Large intestine (tissue), 3 donors: ENCODE data around the gene TOP3A. TPM values are rescaled to one million over a fixed set of nuclear protein-coding genes. Genes with fewer than 3 reads are reported as not detected.
"Not testable (repeated sequence)": the region's sequence is repeated elsewhere in the genome, so short reads cannot be mapped to it uniquely, and the experiment has no call there.

Experiments
- DNase-seq, 2 donors: peaks; one replicate each; pipeline versions ENCODE4 v3.0.0 to v3.0.0-alpha.2; 2013
- H3K27ac ChIP-seq: one replicate; pipeline ENCODE4 v1.5.1; 2013; ENCODE audit warnings: low read length
- H3K27me3 ChIP-seq: 2 replicates; pipeline ENCODE4 v1.6.1; 2013; ENCODE audit warnings: low read length; ENCODE audit not compliant: control insufficient read depth, insufficient read depth
- H3K36me3 ChIP-seq: 2 replicates; pipeline ENCODE4 v1.6.1; 2013; ENCODE audit warnings: low read length; ENCODE audit not compliant: control insufficient read depth, insufficient read depth
- H3K4me1 ChIP-seq: one replicate; pipeline ENCODE4 v1.6.1; 2013; ENCODE audit warnings: low read length; ENCODE audit not compliant: control insufficient read depth, insufficient read depth
- H3K4me3 ChIP-seq: one replicate; pipeline ENCODE4 v1.5.1; 2013; ENCODE audit warnings: low read length
- H3K9me3 ChIP-seq: one replicate; pipeline ENCODE4 v1.6.1; 2013; ENCODE audit warnings: mild to moderate bottlenecking, low read depth, low read length, moderate library complexity; ENCODE audit not compliant: control insufficient read depth
- WGBS: methylation state at CpG from one replicate; pipeline ENCODE4 v1.1.5; 2013; ENCODE audit warnings: low lambda C conversion rate; ENCODE audit not compliant: insufficient coverage; 5-methylcytosine and 5-hydroxymethylcytosine counted together
- polyA plus RNA-seq: library from polyadenylated mRNA; unstranded; fragments of 120-200 nt; gene quantifications from one replicate; pipeline ENCODE4 v1.2.1, GENCODE V29; 2013

TOP3A gene
- polyA plus RNA-seq, 1 donor, result 26.4 TPM

DNA sequence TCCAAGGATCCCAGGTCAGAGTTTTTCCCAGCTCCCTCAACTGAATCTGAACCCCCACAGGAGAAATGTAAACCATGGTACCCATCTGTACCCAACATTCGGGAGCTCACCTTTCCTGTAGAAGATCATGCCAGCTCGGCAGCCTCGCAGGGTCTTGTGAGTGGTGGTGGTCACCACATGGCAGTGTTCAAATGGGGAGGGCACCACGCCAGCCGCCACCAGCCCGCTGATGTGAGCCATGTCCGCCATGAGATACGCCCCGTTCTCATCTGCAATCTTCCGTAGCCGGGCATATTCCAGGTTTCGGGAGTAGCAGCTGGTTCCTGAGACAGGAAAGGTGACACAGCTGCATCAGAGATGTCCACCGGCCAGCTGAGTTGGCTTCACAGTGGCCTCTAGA lies 25.1 kb upstream of the TOP3A start:
- Histone ChIP-seq H3K27ac (no peak overlapping the region), H3K4me3 (no peak overlapping the region), H3K4me1 (no peaks in the 10 kb centered on the region), H3K9me3 (peaks cover 9% of the 10 kb centered on the region), H3K36me3 (peaks cover 26% of the 10 kb centered on the region), H3K27me3 (no peaks in the 10 kb centered on the region)
- WGBS, result no CpG with 5 or more reads among the region's 13 CpGs
- no peak for DNase-seq

DNA sequence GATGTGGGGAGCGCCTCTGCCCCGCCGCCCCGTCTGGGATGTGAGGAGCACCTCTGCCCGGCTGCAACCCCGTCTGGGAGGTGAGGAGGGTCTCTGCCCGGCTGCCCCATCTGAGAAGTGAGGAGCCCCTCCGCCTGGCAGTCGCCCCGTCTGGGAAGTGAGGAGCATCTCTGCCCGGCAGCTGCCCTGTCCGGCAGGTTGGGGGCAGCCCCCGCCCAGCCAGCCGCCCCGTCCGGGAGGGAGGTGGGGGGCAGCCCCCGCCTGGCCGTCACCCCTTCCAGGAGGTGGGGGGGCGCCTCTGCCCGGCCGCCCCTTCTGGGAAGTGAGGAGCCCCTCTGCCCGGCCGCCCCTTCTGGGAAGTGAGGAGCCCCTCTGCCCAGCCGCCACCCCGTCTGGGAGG lies 23.4 kb upstream of the TOP3A start:
- WGBS, result no CpG with 5 or more reads among the region's 25 CpGs
- not testable (repeated sequence) for H3K9me3 ChIP-seq, H3K27me3 ChIP-seq, H3K4me3 ChIP-seq, H3K4me1 ChIP-seq, DNase-seq, H3K27ac ChIP-seq
- peaks cover 29% of the 10 kb centered on the region for H3K36me3 ChIP-seq

DNA sequence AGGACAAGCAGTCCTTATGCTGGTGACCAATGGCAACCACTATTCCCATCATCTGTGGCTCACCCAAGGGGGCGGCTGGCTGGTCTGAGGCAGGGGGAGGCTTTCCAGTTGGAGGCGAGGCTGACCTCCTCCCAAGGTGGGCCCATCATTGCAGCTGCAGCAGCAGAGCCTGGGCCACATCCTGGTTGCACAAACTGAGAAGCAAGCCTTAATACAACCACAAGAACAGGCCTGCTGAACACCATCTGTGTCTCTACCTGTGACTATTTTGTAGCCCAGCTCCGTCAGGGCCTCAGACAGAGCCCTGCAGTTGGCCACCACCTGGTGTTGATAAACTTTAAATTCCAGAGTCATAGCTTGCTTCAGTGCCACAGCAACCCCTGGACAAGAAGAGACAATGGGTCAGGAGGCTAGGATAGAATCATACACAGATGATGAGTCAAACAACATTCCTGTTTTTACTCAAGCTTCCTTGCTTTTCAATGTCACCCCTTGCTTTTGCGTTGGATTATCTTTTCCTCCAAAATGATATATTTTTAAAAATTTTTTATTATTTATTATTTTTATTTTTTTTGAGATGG lies 18.2 kb upstream of the TOP3A start:
- no peak for DNase-seq
- Histone ChIP-seq H3K36me3 (peaks cover 46% of the 10 kb centered on the region), H3K4me3 (no peak overlapping the region), H3K4me1 (no peaks in the 10 kb centered on the region), H3K27ac (no peak overlapping the region), H3K27me3 (no peaks in the 10 kb centered on the region), H3K9me3 (peaks cover 5% of the 10 kb centered on the region)
- WGBS, result 100% methylated on average over 1 of the region's 4 CpGs

- Histone ChIP-seq H3K4me1 (no peaks in the 10 kb centered on the region), H3K27ac (no peak overlapping the region), H3K27me3 (no peaks in the 10 kb centered on the region), H3K36me3 (peaks cover 56% of the 10 kb centered on the region), H3K9me3 (no peaks in the 10 kb centered on the region), H3K4me3 (no peak overlapping the region)
- DNase-seq, result no peak
- no CpG with 5 or more reads among the region's 9 CpGs for WGBS
These were observed 17.1 kb upstream of the TOP3A start for GRCh38 chr17:18331879-18332278.

- Histone ChIP-seq H3K4me1 (no peaks in the 10 kb centered on the region), H3K9me3 (peaks cover 3% of the 10 kb centered on the region), H3K27me3 (no peaks in the 10 kb centered on the region), H3K27ac (no peak overlapping the region), H3K36me3 (peaks cover 73% of the 10 kb centered on the region), H3K4me3 (no peak overlapping the region)
- no CpG with 5 or more reads among the region's 9 CpGs for whole genome bisulfite sequencing
- no peak for DNase-seq
These were observed 13.9 kb upstream of the TOP3A start for GRCh38 chr17:18328643-18329204.

- Histone ChIP-seq H3K9me3 (peaks cover 3% of the 10 kb centered on the region), H3K36me3 (peaks cover 79% of the 10 kb centered on the region), H3K27ac (no peak overlapping the region), H3K4me3 (no peak overlapping the region), H3K27me3 (no peaks in the 10 kb centered on the region), H3K4me1 (no peaks in the 10 kb centered on the region)
- whole genome bisulfite sequencing, result 100% methylated on average over 1 of the region's 10 CpGs
- no peak for DNase-seq
These were observed 12.8 kb upstream of the TOP3A start for GRCh38 chr17:18327556-18327955.

DNA sequence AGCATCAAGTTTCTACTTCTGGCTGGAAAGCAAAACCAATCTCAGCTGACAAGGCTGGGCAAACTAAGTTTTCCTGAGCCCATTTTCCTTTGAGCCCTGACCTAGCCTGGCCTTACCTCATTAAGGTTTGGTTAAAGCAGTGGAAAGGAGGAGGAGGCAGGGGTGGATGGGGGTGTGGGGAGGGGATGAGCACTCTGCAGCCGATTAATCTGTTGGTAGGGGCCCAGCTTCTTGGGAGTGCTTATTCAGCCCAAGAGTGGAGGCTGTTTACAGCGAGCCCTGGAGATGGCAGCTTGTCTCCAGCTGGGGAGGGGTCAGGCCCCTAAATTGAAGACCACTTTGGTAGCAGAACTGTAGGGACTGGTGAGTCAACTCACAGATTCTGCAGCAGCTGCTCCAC lies 12.3 kb upstream of the TOP3A start:
- Histone ChIP-seq H3K4me3 (no peak overlapping the region), H3K9me3 (peaks cover 3% of the 10 kb centered on the region), H3K27ac (no peak overlapping the region), H3K36me3 (peaks cover 79% of the 10 kb centered on the region), H3K4me1 (no peaks in the 10 kb centered on the region), H3K27me3 (no peaks in the 10 kb centered on the region)
- WGBS, result no CpG with 5 or more reads among the region's 2 CpGs
- no peak for DNase-seq

- H3K27ac ChIP-seq, result no peak overlapping the region
- DNase-seq, result no peak
- peaks cover 78% of the 10 kb centered on the region for H3K36me3 ChIP-seq
These were observed 11.8 kb upstream of the TOP3A start for GRCh38 chr17:18326572-18326971.

DNA sequence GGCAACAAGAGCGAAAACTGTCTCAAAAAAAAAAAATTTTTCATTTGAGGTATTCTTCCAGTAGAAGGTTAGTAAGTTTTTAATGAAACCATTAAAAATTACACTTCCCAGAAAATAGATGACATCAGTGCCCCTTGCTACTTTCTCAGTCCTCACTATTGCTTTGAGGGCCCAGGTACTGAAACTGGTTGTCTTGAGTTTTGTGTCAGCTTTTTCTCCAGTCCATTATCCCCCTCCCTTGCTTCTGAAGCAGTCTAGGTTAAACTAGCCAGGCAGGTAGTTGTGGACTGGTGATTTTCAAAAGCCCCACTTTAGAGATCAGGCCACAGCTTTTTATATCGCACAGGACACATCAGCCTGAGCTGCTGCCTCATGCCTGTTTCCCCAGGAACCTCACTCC lies 11.2 kb upstream of the TOP3A start:
- Histone ChIP-seq H3K36me3 (peaks cover 79% of the 10 kb centered on the region), H3K27me3 (no peaks in the 10 kb centered on the region), H3K27ac (no peak overlapping the region), H3K9me3 (peaks cover 3% of the 10 kb centered on the region), H3K4me3 (no peak overlapping the region), H3K4me1 (no peaks in the 10 kb centered on the region)
- DNase-seq, result no peak
- 100% methylated on average over 2 of the region's 2 CpGs for WGBS

More at GRCh38 chr17:18326572-18326971, 11.8 kb upstream of the TOP3A start:
- WGBS, result no CpG with 5 or more reads among the region's 6 CpGs
- peaks cover 3% of the 10 kb centered on the region for H3K9me3 ChIP-seq
- no peaks in the 10 kb centered on the region for H3K27me3 ChIP-seq
- no peaks in the 10 kb centered on the region for H3K4me1 ChIP-seq
- no peak overlapping the region for H3K4me3 ChIP-seq

DNA sequence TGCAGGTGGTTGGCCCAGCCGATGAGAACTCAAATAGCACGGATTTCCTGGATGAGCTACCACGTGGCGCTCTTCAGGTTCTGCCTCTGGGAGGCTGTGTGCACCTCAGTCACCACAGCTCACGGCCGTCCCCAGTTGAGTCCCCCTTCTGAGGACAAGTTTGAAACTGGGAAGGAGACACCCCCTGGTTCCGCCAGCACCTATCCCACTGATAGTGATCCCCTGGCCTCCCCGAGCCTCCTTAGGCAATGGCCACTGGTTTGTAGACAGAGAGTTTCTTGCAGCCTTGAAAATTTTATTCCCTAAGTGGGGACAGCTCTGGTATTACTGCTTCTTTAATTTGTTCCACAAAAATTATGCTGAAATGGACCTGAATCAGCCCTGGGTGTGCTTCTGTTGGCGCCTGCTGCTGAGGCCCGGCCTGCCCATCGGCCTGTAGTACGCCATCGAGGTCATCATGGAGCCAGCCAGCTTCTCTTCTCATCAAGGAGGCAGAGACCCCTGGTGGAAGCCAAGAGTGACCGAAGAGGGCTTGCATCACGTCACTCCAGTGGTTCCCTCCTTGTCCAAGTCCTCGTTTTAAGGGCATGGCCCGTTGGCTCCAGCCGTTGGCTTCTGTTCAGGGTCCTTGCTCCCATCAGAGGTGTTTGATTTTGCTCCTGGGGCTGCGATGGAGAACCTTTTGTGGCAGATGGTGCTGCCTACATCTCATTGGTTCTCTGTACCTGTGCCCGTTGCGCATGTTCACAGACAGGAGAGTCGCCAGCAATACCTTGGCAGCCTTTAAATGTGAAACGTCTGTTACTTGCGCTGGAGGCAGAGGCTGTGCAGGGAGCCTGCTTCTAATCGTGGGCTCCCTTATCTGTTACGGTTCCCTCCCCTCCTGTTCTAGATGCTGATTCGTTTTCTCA lies 9.6 kb upstream of the TOP3A start:
- H3K9me3 ChIP-seq, result peaks cover 3% of the 10 kb centered on the region
- peaks cover 6% of the 10 kb centered on the region for H3K4me1 ChIP-seq
- H3K36me3 ChIP-seq, result peaks cover 77% of the 10 kb centered on the region
- WGBS, result no CpG with 5 or more reads among the region's 27 CpGs
- no peak overlapping the region for H3K4me3 ChIP-seq
- H3K27me3 ChIP-seq, result no peaks in the 10 kb centered on the region
- no peak overlapping the region for H3K27ac ChIP-seq
- no peak for DNase-seq
